GM19240 (cell line): ENCODE data around the gene SMLR1.
"Not testable (repeated sequence)": the region's sequence is repeated elsewhere in the genome, so short reads cannot be mapped to it uniquely, and the experiment has no call there.

Experiments used
- DNase-seq: peaks from one replicate; pipeline ENCODE4 v3.0.0; 2011; ENCODE audit warnings: low spot score; ENCODE audit not compliant: insufficient read length

The SMLR1 gene

GRCh38 chr6:130827247-130828149 is at the start of gene SMLR1:
Gene SMLR1, plus strand, starts transcription at chr6:130827406. Its CDS starts 8 bp downstream, at chr6:130827414.
- DNase-seq = no peak

DNA sequence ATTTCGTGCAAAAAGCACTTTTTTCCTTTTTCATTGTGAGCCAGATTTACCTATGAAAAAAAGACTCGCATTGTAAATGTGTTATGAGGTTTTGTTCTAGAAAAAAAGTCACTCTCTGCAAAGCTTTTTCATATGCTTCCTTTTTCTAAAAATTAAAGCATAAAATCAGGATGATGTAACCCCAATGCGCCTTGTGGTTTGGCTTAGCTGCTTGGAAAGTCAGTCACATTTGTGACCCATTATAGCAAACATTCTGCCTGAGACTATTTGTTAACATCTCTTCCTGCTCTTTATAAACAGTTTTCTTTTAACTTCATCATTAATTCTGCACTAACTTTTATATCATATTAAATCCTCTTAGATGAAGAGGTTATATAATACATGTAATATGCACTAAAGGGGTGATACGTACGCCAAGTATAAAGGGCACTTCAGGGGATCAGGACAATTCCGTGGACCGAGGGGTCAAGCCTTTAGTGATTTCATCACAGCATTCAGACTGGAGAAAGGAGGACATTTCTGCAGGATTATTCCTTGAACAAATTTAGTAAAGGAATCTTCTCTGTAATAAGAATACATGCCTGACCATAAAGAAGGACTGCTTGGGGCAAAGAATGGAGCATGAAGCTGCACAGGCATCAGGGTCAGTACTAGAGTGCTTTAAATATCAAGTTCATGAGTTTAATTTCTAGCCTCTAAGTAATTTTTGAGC is 48.1 kb upstream of the SMLR1 start:
- DNase-seq = no peak

GRCh38 chr6:130779658-130780033 is 47.6 kb upstream of the SMLR1 start:
- DNase-seq = no peak

- DNase-seq = no peak
Observed at GRCh38 chr6:130780122-130780521, 47.1 kb upstream of the SMLR1 start.

GRCh38 chr6:130781557-130781956 is 45.6 kb upstream of the SMLR1 start:
- no peak for DNase-seq

DNA sequence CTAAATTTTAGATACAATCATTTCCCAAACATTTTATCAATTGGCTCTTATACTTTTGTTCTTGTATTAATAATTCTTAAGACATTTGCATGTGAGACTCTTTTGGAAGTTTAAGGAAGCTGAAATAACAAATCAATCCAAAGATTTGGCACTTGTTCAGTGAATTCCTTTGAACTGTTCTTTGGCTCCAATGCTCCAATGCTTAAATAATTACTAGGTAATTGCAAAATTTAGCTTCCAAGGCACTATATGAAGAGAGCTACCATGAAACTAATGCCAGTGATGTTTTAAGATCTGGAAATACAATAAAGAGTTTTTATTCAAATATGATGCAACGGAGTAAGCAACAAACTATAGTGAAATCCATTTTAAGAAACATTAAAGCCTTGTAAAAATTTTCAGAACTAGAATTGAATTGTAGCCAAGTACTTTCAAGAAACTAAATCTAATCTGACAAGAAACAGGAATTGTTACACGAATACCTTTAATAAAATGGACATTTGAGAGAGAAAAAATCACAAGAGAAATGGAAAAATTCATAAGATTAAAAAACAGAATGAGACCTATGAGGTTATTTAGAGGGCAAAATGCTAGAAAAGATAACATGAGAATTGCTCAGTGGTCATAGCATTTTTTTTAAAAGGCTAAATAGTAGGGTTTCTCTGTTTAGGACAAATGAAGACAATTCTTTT is 43.6 kb upstream of the SMLR1 start:
- no peak for DNase-seq

DNA sequence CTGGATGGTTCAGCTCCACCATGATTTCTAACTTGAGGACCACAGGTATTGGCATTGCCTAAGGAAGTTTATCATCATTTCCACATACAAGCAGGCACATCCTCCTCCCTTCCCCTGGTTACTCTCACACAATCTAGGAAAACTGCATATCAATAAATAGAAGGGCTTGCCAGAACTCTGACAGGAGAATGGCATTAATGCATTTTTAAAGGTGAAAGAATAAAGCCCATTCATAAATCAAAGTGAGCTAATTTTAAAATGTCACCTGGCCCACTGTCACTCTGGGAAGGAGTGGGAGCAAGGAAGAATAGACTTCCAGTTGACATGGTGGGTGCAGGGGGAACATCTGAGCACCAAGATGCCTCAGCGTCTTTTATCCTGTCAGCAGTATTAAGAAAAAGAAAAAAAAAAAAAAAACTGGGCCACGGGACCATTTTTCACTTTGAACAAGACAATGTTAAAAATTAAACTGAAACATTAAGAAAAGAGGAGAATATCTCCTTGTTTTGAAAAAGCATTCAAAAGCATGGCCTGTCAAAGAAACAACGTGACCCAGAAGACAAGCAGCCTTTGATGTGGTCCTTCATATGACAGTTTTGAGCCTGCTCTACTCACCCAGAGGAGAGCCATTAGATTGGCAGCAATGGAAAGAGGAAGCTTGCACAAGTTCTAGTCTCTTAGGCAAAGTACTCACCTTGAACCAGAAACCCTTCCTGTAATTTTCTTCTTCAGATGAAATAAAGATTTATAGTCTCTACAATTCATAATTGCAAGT is 39.3 kb upstream of the SMLR1 start:
- no peak for DNase-seq

GRCh38 chr6:130788954-130789353 is 38.3 kb upstream of the SMLR1 start:
- no peak for DNase-seq

DNA sequence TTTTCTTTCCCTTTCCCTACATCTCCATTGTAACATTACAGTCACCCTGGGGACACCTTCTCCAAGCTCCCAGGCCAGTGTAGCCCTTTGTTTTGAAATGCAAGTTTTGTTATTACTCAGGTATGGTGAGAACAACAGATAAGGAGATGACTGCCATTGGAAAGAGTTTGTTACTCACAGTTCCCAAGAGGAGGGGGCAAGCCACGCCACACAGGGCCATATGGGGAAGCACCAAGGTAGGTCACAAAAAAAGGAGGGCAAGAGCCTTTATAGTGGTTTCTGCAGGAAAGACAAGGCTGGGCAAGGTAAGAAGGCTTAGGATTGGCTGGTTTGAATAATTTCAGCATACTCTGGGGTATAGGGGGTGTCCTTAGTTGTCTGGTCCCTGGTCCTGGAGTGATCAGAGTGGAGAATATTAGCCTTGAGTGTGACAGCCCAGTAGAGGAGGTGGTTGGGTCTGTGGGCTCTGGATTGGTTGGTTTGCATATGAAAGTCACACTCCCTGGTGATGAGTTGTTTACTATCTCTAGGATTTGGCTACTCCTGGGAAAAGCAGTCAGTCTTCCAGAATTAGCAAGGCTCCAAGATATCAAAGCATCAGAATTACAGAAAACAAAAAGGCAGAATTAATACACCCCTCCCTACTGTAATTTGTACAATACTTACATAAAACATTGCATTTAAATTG is 33.1 kb upstream of the SMLR1 start:
- no peak for DNase-seq

DNA sequence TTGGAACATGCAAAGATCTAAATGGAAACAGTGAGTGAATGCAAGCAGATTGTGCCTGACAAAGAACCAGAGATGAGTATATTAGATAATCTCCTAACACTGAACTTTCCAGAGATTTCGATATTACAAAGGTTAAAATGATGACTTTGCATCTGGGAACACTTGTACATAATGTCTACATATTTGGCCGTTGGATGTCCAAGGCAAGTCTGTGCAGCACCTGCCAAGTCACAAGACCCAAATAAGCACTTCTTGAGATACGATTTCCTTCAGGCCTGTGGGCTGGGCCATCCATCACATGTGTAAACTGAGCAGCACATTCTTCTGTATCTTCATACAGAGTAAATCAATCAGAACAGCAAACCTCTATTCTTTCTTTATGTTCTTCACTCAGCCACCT is 32.5 kb upstream of the SMLR1 start:
- DNase-seq = no peak

DNA sequence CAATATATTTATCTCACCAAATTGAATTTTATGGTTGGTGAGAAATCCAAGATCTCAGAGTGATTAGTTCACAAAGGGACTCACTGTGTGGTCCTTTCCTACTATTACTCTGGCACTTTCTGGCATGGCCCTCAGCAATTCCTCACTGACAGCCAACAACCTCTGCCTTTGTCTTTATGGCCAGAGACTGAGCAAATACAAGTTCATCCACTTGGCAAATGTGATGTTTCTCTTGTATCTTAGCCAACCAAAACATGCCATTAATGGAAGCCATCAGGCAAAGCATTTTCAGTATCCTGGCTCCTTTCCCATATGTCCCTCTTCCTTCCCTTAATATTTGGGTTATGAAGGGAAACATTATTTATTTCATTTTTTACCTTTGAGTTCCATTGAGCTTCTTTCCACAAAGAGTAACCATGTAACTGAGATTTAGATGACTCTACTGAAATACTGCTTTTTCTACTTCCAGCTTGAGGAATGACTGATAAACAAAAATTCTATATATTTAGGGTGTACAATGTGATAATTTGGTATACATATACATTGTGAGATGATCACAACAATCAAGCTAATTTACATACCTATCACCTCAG is 30.8 kb upstream of the SMLR1 start:
- no peak for DNase-seq

DNA sequence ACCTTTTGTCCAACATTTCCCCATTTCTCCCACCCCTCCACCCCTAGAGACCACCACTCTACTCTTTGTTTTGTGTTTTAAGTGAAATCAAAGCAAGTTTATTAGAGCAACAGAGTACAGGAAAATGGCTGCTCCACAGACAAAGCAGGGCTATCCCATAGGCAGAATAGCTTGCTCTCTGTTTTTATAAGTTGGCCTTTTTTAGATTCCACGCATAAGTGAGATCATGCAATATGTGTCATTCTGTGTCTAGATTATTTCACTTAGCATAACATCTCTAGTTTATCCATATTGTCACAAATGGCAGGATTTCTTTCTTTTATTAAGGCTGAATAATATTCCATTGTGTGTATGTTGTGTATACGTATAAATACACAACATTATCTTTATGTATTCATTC is 30.1 kb upstream of the SMLR1 start:
- DNase-seq = no peak

DNA sequence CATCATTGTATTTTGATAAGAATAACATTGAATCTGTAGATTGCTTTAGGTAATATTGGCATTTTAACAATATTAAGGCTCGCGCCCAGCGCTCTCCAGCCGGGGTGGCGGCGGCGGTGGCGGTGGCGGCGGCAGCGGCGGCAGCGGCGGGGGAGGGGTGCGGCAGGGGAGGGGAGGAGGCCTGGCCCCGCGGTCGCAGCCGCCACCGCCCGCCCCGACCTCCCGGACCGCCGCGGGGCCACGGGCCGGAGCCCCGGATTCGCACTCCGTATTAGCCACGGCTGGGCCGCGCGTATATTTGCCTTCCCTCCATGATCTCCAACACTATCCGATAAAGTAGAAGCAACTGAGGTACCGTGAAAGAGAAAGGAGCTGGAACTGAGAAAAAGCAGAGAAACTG is 25.8 kb upstream of the SMLR1 start:
- not testable (repeated sequence) for DNase-seq

DNA sequence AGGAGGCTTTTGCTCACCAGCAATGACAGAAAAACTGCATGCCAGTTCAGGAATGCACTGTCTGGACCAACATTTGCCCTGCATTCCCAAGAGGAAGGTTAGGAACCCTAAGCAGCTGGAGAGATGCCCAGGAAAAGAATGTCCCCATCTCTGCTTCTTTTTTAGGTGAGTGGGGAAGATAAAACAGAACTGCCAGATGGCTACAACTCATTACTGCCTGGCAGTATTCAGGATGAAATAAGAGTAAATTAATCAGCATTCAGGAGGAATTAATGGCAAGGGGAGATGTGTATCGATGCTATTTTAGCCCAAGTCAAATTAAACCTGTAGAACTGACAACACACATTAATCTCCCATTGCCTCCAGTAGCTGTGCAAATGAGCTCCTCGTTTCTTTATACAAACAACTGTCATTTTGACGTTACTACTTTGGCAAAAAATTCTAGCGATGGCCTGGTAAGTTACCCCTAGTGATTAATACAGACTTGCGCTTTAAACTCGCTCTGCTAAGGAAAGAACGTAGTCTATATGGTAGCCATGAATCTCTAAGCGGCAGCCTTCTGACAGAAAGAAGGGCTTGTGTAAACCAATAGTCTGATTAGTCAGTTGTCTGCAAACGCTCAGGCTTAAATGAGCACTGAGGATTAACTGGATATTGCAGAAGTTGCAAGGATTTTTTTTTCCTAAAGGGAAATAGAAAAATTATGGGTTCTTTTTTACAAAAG is 16.7 kb upstream of the SMLR1 start:
- DNase-seq = no peak

- no peak for DNase-seq
Observed at GRCh38 chr6:130811932-130812331, 15.3 kb upstream of the SMLR1 start.

- DNase-seq = no peak
Observed at GRCh38 chr6:130814506-130814905, 12.7 kb upstream of the SMLR1 start.

DNA sequence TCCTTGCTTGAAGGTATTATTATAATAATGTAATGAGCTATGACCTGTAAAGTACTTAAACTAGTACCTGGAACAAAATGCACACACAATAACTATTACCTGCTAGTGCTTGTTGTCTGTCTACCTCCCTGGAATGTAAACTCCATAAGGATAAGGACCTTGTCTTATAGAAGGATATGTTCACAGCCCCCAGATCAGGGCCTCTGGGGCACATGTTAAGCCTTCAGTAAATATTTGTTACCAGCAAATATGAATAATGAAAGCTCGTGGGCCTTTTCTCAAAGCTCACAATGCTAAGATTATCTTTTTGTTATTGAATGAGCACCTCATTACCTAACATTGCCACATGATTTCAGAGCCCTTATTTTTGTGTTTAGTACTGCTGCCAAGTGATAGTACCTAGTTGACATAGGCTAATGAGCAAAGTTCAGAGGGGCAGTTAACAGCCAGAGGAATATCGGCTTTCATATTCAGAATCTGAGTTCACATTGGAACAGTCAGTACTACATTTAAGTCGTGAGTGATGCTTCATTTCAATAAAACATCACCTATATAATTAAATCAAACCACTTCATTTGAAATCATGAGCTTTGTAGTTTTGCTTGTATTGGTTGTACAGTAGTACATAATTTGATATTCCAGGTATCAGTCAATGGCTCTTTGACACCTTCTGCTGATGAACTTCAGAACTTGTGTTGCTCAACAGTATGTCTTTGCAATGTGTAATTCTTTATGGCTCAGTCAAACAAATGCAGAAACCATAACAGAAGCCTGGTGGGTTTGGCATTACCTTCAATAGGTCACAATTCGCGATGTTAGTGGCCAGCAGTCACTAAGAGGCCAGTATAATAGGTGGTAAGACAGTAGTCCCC is 11.8 kb upstream of the SMLR1 start:
- DNase-seq = no peak

- no peak for DNase-seq
Observed at GRCh38 chr6:130822736-130823135, 4.5 kb upstream of the SMLR1 start.
